Parathyroid adenoma (tissue), 2 donors: ENCODE data around the gene SH3BP2.

Experiments
- H2AFZ ChIP-seq: fragments of 300-600 bp; sonication (generic); one replicate; pipeline ENCODE4 v1.7.0; 2017; ENCODE audit warnings: antibody characterized with exemption, mild to moderate bottlenecking
- H3K27ac ChIP-seq: fragments of 300-600 bp; sonication (generic); one replicate; pipeline ENCODE4 v1.7.0; 2017
- H3K27me3 ChIP-seq: fragments of 300-600 bp; sonication (generic); one replicate; pipeline ENCODE4 v1.7.0; 2017; ENCODE audit warnings: low read length; ENCODE audit not compliant: control insufficient read depth, insufficient read depth
- H3K36me3 ChIP-seq: fragments of 300-600 bp; sonication (generic); one replicate; pipeline ENCODE4 v1.7.0; 2017; ENCODE audit warnings: low read length; ENCODE audit not compliant: control insufficient read depth, insufficient read depth
- H3K4me1 ChIP-seq: fragments of 300-600 bp; sonication (generic); one replicate; pipeline ENCODE4 v1.7.0; 2017; ENCODE audit warnings: control low read depth
- H3K4me2 ChIP-seq: fragments of 300-600 bp; sonication (generic); one replicate; pipeline ENCODE4 v1.7.0; 2017; ENCODE audit warnings: low read length
- H3K4me3 ChIP-seq: fragments of 300-600 bp; sonication (generic); one replicate; pipeline ENCODE4 v1.7.0; 2017; ENCODE audit warnings: low read depth, low read length
- H3K79me2 ChIP-seq: fragments of 300-600 bp; sonication (generic); one replicate; pipeline ENCODE4 v1.7.0; 2017; ENCODE audit warnings: control low read depth
- H3K9ac ChIP-seq: fragments of 300-600 bp; sonication (generic); one replicate; pipeline ENCODE4 v1.7.0; 2017; ENCODE audit warnings: mild to moderate bottlenecking
- H3K9me3 ChIP-seq: fragments of 300-600 bp; sonication (generic); one replicate; pipeline ENCODE4 v1.7.0; 2017; ENCODE audit warnings: low read length; ENCODE audit not compliant: control insufficient read depth
- CTCF ChIP-seq: fragments of 300-600 bp; sonication (generic); IDR thresholded peaks from one replicate; pipeline ENCODE4 v1.7.0; 2017; ENCODE audit warnings: antibody characterized with exemption, mild to moderate bottlenecking
- donor health status: primary hyperparathyroidism.

Gene SH3BP2

GRCh38 chr4:2837904-2838496, 45.1 kb downstream of the SH3BP2 start:
- Histone ChIP-seq H3K27ac (no peak overlapping the region), H3K9ac (no peak overlapping the region), H2AFZ (no peak overlapping the region), H3K4me2 (no peak overlapping the region), H3K4me1 (no peaks in the 10 kb centered on the region), H3K27me3 (no peaks in the 10 kb centered on the region), H3K9me3 (no peaks in the 10 kb centered on the region), H3K79me2 (no peaks in the 10 kb centered on the region), H3K4me3 (no peak overlapping the region), H3K36me3 (no peaks in the 10 kb centered on the region)
- no peak for TF ChIP-seq CTCF

- no peak overlapping the region for H3K9ac ChIP-seq
- H3K9me3 ChIP-seq: no peaks in the 10 kb centered on the region
- no peaks in the 10 kb centered on the region for H3K79me2 ChIP-seq
- no peaks in the 10 kb centered on the region for H3K36me3 ChIP-seq
- no peak overlapping the region for H3K27ac ChIP-seq
- H2AFZ ChIP-seq: no peak overlapping the region
- H3K27me3 ChIP-seq: no peaks in the 10 kb centered on the region
- no peaks in the 10 kb centered on the region for H3K4me1 ChIP-seq
- H3K4me2 ChIP-seq: no peak overlapping the region
- TF ChIP-seq CTCF: no peak
- H3K4me3 ChIP-seq: no peak overlapping the region
These were observed 46.2 kb downstream of the SH3BP2 start for GRCh38 chr4:2839060-2839459.

GRCh38 chr4:2842687-2843262, 49.9 kb downstream of the SH3BP2 start:
- peak overlapping the region; percentile 83 for H3K4me3 ChIP-seq
- TF ChIP-seq CTCF: no peak
- H3K9me3 ChIP-seq: no peaks in the 10 kb centered on the region
- no peaks in the 10 kb centered on the region for H3K27me3 ChIP-seq
- H2AFZ ChIP-seq: peak overlapping the region; percentile 90
- H3K79me2 ChIP-seq: peaks cover 17% of the 10 kb centered on the region
- H3K4me2 ChIP-seq: peak overlapping the region; percentile 93
- H3K4me1 ChIP-seq: no peaks in the 10 kb centered on the region
- no peaks in the 10 kb centered on the region for H3K36me3 ChIP-seq
- peak overlapping the region; percentile 77 for H3K27ac ChIP-seq
- H3K9ac ChIP-seq: peak overlapping the region; percentile 97

GRCh38 chr4:2843263-2843940, 50.5 kb downstream of the SH3BP2 start, which contains the start of gene ADD1:
ADD1 (plus strand) TSS chr4:2843844; CDS start chr4:2875916, 32,072 bp downstream.
- H3K4me1 ChIP-seq: no peaks in the 10 kb centered on the region
- H3K27ac ChIP-seq: peak within 1 kb of the TSS; percentile 77
- peak within 1 kb of the TSS; percentile 90 for H2AFZ ChIP-seq
- no peaks in the 10 kb centered on the region for H3K27me3 ChIP-seq
- peak within 1 kb of the TSS; percentile 93 for H3K4me2 ChIP-seq
- H3K9ac ChIP-seq: peak within 1 kb of the TSS; percentile 97
- peaks cover 17% of the 10 kb centered on the region for H3K79me2 ChIP-seq
- no peaks in the 10 kb centered on the region for H3K36me3 ChIP-seq
- no peaks in the 10 kb centered on the region for H3K9me3 ChIP-seq
- H3K4me3 ChIP-seq: peak within 1 kb of the TSS; percentile 83
- no peak for TF ChIP-seq CTCF
